HEK293 (cell line): ENCODE data around the gene SLC35F2.

ENCODE experiments used
- MZF1 ChIP-seq: fragments of 450-650 bp; formaldehyde crosslinking; IDR thresholded peaks from 2 replicates; pipeline ENCODE4 v1.5.1; 2017; ENCODE audit warnings: missing biosample characterization, missing genetic modification characterization, borderline replicate concordance
- TCF7L2 ChIP-seq: IDR thresholded peaks from 2 replicates; pipeline ENCODE4 v1.6.1; 2011; ENCODE audit warnings: low read depth, mild to moderate bottlenecking, inconsistent platforms, low read length, moderate library complexity, borderline replicate concordance
- ZFP41 ChIP-seq: fragments of 450-650 bp; formaldehyde crosslinking; IDR thresholded peaks from 2 replicates; pipeline ENCODE4 v1.5.1; 2016; ENCODE audit warnings: missing biosample characterization, missing genetic modification characterization, borderline replicate concordance
- ZNF121 ChIP-seq: fragments of 450-650 bp; formaldehyde crosslinking; IDR thresholded peaks from 2 replicates; pipeline ENCODE4 v1.5.1; 2016; ENCODE audit warnings: missing biosample characterization, missing genetic modification characterization
- ZNF211 ChIP-seq: fragments of 450-650 bp; formaldehyde crosslinking; IDR thresholded peaks from 2 replicates; pipeline ENCODE4 v1.5.1; 2016; ENCODE audit warnings: low read depth, missing biosample characterization, missing genetic modification characterization
- ZNF221 ChIP-seq: fragments of 450-650 bp; formaldehyde crosslinking; IDR thresholded peaks from 2 replicates; pipeline ENCODE4 v1.5.1; 2017; ENCODE audit warnings: missing biosample characterization, missing genetic modification characterization, borderline replicate concordance
- ZNF274 ChIP-seq, 2 experiments: fragments of 200-500 bp in 1 of 2; fragments of 450-650 bp in 1 of 2; sonication (Bioruptor generic) in 1 of 2; formaldehyde crosslinking in 1 of 2; IDR thresholded peaks; 2 replicates each; pipeline versions ENCODE4 v1.5.1 to v1.6.1; 2014 to 2016; ENCODE audit warnings: borderline replicate concordance in 1 of 2, inconsistent platforms in 1 of 2, low read length in 1 of 2, missing biosample characterization in 1 of 2, missing genetic modification characterization in 1 of 2
- ZNF350 ChIP-seq: fragments of 450-650 bp; formaldehyde crosslinking; IDR thresholded peaks from 2 replicates; pipeline ENCODE4 v1.5.0; 2017; ENCODE audit warnings: missing biosample characterization, mild to moderate bottlenecking, missing genetic modification characterization
- ZNF701 ChIP-seq: fragments of 450-650 bp; formaldehyde crosslinking; IDR thresholded peaks from 2 replicates; pipeline ENCODE4 v1.5.1; 2016; ENCODE audit warnings: missing biosample characterization, missing genetic modification characterization
- TF ChIP-seq, protein P1 (sequence below): fragments of 450-650 bp; formaldehyde crosslinking; IDR thresholded peaks from 2 replicates; pipeline ENCODE4 v1.5.1; 2016; ENCODE audit warnings: missing biosample characterization, missing genetic modification characterization
- TF ChIP-seq, protein P2 (sequence below): fragments of 450-650 bp; IDR thresholded peaks from 2 replicates; pipeline ENCODE4 v1.5.1; 2018; ENCODE audit warnings: missing biosample characterization, mild to moderate bottlenecking, missing genetic modification characterization
- TF ChIP-seq, protein P3 (sequence below): fragments of 450-650 bp; formaldehyde crosslinking; IDR thresholded peaks from 2 replicates; pipeline ENCODE4 v1.5.1; 2016; ENCODE audit warnings: missing biosample characterization, missing genetic modification characterization, low read depth

DNA sequence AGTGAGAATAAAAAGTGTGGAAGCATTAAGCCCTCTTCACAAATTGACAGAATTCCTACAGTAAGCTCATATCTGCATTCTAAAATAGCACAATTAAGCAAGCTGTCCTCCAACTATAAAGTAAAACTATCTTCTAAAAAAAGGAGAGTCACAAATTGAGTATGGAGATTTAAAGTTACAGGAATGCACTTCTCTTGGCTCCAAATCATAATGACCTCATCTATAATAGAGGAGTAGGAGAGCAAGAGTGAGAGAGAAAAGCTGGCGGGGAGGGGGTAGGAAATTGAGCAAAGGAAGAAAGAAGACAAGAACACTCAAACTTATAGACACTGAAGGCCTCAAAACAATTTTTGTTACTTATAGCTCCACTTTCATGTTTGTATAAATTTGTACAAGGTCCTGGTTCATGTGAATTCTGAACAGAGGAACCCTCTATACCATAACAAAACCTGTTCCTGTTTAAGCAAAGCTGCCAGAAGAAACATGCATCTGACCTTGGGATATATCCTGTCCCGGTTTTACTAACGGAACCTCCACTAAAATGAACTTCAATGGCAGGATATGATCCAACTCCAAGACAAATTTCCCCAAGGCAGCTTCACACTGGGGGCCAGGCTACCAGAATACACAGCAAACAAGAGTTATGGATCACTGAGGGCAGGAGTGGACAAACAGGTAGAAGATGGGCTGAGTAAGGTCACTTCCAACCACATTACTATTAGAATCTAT is 37.2 kb downstream of the SLC35F2 start:
- TF ChIP-seq ZNF701 (tag by site-specific recombination): no peak
- TF ChIP-seq ZNF274 (IDR thresholded peaks at IDR 0.05; ENCODE audit: low read length): no peak
- TF ChIP-seq ZNF274 (tag by site-specific recombination; IDR thresholded peaks at IDR 0.05; ENCODE audit: borderline replicate concordance): no peak
- no peak for TF ChIP-seq TCF7L2
- TF ChIP-seq, protein P1, sequence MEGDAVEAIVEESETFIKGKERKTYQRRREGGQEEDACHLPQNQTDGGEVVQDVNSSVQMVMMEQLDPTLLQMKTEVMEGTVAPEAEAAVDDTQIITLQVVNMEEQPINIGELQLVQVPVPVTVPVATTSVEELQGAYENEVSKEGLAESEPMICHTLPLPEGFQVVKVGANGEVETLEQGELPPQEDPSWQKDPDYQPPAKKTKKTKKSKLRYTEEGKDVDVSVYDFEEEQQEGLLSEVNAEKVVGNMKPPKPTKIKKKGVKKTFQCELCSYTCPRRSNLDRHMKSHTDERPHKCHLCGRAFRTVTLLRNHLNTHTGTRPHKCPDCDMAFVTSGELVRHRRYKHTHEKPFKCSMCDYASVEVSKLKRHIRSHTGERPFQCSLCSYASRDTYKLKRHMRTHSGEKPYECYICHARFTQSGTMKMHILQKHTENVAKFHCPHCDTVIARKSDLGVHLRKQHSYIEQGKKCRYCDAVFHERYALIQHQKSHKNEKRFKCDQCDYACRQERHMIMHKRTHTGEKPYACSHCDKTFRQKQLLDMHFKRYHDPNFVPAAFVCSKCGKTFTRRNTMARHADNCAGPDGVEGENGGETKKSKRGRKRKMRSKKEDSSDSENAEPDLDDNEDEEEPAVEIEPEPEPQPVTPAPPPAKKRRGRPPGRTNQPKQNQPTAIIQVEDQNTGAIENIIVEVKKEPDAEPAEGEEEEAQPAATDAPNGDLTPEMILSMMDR (tag by site-specific recombination): no peak
- TF ChIP-seq ZNF121 (tag by site-specific recombination): no peak
- no peak for TF ChIP-seq ZNF221
- TF ChIP-seq, protein P2, sequence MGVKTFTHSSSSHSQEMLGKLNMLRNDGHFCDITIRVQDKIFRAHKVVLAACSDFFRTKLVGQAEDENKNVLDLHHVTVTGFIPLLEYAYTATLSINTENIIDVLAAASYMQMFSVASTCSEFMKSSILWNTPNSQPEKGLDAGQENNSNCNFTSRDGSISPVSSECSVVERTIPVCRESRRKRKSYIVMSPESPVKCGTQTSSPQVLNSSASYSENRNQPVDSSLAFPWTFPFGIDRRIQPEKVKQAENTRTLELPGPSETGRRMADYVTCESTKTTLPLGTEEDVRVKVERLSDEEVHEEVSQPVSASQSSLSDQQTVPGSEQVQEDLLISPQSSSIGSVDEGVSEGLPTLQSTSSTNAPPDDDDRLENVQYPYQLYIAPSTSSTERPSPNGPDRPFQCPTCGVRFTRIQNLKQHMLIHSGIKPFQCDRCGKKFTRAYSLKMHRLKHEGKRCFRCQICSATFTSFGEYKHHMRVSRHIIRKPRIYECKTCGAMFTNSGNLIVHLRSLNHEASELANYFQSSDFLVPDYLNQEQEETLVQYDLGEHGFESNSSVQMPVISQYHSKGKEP (tag by site-specific recombination): no peak
- TF ChIP-seq, protein P3, sequence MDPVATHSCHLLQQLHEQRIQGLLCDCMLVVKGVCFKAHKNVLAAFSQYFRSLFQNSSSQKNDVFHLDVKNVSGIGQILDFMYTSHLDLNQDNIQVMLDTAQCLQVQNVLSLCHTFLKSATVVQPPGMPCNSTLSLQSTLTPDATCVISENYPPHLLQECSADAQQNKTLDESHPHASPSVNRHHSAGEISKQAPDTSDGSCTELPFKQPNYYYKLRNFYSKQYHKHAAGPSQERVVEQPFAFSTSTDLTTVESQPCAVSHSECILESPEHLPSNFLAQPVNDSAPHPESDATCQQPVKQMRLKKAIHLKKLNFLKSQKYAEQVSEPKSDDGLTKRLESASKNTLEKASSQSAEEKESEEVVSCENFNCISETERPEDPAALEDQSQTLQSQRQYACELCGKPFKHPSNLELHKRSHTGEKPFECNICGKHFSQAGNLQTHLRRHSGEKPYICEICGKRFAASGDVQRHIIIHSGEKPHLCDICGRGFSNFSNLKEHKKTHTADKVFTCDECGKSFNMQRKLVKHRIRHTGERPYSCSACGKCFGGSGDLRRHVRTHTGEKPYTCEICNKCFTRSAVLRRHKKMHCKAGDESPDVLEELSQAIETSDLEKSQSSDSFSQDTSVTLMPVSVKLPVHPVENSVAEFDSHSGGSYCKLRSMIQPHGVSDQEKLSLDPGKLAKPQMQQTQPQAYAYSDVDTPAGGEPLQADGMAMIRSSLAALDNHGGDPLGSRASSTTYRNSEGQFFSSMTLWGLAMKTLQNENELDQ (tag by site-specific recombination): no peak
- TF ChIP-seq ZNF211 (tag by site-specific recombination): no peak
- TF ChIP-seq MZF1 (tag by site-specific recombination): no peak
- no peak for TF ChIP-seq ZFP41 (tag by site-specific recombination)
- no peak for TF ChIP-seq ZNF350
